AG09319 (cell line): ENCODE results near the gene TUBGCP2.
"Not testable (repeated sequence)": the region's sequence is repeated elsewhere in the genome, so short reads cannot be mapped to it uniquely, and the experiment has no call there.

Experiments
- DNase-seq: peaks from one replicate; pipeline ENCODE4 v3.0.0-alpha.2; 2010; ENCODE audit warnings: low read depth; ENCODE audit errors: extremely low read depth
- CTCF ChIP-seq: IDR thresholded peaks from 2 replicates; pipeline ENCODE4 v1.5.1; 2011; ENCODE audit warnings: low read depth, mild to moderate bottlenecking, inconsistent platforms, low read length, moderate library complexity

TUBGCP2 gene

DNA sequence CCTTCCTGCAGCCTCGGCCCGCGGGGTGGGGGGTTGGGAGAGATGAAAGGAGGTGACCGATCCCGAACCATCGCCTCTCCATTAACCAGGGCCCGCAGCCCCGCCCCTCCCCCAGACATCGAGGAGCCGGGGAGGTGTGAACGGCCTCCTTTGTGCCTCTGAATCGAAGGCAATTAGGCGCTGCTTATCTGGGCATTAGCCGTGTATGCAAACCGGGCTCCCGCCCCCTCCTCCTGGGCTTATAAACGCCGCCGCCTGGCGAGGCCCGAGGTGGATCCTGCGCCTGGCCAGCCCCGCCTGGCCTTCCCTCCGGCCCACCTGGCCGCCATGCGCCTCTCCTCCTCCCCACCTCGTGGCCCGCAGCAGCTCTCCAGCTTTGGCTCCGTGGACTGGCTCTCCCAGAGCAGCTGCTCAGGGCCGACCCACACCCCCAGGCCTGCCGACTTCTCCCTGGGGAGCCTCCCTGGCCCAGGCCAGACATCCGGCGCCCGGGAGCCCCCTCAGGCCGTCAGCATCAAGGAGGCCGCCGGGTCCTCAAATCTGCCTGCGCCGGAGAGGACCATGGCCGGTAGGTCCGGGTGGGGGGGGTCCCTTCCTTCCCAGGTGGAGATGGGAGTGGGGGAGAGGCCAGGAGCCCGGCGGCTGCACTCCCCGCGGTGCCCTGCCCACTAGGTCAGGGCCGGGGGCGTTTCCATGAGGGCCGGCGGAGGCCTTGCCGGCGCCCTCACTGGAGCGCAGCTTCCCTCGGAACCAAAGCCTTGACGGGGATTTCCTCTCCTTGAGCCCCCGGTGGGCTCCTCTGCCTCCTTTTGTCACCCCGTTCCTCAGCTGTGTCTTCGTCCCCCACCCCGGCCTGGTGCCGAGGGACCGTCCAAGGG lies 70.8 kb downstream of the TUBGCP2 start, which contains the start of gene VENTX:
TSS of gene VENTX (plus strand) at position 268 of the 878 bp plus-strand sequence. CDS start at position 328, 60 bp downstream.
- no peak for TF ChIP-seq CTCF
- no peak for DNase-seq

GRCh38 chr10:133237241-133237587 lies 71.5 kb downstream of the TUBGCP2 start:
- no peak for TF ChIP-seq CTCF
- no peak for DNase-seq

DNA sequence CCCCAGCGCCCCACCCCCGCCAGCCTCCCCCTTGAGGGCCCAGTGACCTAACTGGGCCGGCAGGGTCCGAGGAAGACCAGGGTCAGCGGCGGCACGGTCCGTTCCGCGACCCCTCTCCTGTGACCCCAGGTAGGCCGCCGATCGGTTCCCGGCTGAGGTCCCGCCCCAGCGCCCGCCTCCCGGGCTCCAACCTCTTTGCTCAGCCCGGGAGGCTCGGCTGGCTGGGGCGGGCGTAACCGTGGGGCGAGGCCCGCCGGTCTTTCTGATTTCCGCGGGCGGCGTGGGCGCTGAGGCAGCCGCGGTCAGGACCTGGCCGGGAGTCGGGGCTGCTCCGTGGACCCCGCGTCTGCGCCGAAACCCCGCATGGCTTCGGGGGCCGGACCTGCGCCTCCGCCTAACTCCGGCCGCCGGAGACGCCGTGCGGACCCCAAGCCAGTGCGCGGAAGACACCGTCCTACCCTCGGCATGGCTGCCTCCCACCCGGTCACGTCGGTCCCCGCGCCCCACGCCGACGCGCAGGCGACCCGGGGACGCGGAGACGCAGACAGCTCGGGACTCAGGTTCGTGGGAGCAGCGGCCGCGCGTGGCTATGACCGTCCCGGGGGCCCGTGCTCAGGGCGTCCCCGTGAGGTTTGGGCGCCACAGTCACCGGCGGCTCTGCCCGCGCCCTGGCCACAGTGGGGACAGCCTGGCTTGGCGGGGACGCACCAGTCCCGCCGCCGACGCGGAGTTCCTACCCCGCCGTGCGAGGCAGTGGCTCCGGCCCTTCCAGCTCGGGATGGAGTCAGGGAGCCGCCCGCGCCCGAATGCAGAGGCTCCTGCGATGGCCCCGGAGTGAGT lies 72.1 kb downstream of the TUBGCP2 start:
- no peak for TF ChIP-seq CTCF

DNA sequence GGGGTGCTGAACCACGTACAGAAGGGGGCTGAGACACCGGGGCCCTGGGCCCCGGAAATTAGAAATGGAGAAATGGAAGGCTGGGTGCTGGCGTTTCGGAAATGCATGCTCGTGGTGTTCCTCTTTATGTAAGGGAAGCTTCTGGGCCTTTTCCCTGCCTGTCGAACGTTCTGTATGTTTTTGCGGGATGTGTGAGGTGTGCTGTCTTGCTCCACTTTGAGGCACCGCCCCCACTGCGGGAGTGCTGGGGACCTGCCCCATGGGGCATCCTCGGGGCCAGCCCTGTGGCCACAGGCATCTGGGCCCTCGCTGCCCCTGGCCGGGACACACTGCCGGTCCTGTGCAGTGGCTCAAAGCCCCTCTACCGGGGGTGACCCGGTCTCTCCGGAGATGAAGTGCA lies 72.7 kb downstream of the TUBGCP2 start:
- no peak for TF ChIP-seq CTCF
- DNase-seq = no peak

More for the DNA sequence above, 72.1 kb downstream of the TUBGCP2 start:
- DNase-seq = no peak

DNA sequence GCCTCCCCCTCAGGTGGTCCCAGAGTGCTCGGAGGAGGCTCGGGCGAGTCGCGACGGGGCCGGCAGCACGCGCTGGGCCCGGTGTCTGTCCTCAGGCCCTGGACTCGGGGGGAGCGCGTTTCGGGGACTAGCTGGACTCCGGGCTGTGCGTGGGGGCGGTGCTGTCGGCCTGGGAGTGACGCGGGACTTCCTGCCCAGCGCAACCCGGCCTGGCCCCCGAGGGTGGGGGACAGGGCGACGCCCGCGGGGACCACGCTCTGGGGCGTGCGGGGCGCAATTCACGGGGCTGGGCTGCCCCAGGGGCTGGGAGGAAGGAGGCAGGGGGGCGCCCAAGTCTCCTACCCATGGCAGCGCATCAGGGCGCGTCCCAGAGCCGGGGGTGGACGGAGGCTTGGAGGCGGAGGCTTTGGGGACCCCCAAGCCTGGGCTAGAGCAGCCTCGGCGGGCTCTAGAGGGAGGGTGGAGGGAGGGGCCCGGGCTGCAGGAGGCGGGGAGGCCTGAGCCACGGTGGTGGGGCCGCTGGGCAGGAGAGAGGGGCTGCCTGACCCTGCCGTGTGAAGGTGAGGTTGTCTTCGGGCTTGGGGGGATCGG lies 73.3 kb downstream of the TUBGCP2 start:
- DNase-seq = no peak
- no peak for TF ChIP-seq CTCF

DNA sequence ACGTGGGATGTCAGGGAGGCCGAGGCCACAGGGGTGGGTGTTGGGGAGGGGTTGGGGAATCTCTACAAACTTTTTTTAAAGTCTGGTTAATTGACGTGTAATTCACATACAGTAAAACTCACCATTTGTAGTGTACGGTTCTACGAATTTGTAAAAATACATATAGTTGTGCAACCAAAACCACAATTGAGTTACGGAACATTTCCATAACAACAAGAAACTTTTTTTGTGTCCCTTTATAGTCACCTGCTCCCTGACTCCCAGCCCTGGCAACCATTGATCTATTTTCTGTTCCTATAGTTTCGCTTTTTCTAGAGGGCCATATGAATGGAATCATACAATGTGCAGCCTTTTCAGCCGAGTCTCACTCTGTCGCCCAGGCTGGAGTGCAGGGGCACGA lies 73.9 kb downstream of the TUBGCP2 start:
- DNase-seq = not testable (repeated sequence)

- TF ChIP-seq CTCF = no peak
- DNase-seq = no peak
These were observed 76.6 kb downstream of the TUBGCP2 start for GRCh38 chr10:133231946-133232574.
